Measurements from ENCODE around the gene DNMT3A.

DNA sequence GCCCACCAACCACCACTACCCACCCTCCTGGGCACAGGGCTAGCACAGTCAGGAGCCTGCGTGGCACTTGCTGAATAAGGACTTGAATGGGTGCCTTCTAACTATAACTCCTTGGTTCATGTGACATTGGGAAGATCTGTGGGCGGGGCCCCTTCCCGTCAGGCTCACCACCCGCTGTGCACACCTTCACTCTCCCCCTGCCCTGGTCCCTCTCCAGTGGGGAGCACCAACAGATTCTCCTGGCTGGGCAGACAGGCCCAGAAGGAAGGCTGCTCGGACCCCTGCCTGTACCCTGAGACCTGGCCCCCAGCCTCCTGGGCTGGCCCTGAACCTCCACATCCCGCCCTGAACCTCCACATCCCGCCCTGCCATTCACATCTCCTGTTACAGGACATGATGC is 139.9 kb downstream of the DNMT3A start:
- TF ChIP-seq, protein P1, sequence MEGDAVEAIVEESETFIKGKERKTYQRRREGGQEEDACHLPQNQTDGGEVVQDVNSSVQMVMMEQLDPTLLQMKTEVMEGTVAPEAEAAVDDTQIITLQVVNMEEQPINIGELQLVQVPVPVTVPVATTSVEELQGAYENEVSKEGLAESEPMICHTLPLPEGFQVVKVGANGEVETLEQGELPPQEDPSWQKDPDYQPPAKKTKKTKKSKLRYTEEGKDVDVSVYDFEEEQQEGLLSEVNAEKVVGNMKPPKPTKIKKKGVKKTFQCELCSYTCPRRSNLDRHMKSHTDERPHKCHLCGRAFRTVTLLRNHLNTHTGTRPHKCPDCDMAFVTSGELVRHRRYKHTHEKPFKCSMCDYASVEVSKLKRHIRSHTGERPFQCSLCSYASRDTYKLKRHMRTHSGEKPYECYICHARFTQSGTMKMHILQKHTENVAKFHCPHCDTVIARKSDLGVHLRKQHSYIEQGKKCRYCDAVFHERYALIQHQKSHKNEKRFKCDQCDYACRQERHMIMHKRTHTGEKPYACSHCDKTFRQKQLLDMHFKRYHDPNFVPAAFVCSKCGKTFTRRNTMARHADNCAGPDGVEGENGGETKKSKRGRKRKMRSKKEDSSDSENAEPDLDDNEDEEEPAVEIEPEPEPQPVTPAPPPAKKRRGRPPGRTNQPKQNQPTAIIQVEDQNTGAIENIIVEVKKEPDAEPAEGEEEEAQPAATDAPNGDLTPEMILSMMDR (IDR thresholded peaks at IDR 0.05; ENCODE audit: insufficient read depth, low read depth, low read length): no peak
- TF ChIP-seq EZH2 (IDR thresholded peaks at IDR 0.05; ENCODE audit: insufficient read depth, low read length): no peak
